ENCODE results near the gene PRKG2. TPM values are rescaled to one million over a fixed set of nuclear protein-coding genes. Genes with fewer than 3 reads are reported as not detected.

Gene PRKG2
- total RNA-seq, 2 experiments from 2014 or later: 0.27 to 0.39 TPM

GRCh38 chr4:81130569-81130968, 84.5 kb downstream of the PRKG2 start:
- CTCF ChIA-PET: no interaction called here
- POLR2A ChIA-PET: no interaction called here
- no peak for TF ChIP-seq CTCF (IDR thresholded peaks at IDR 0.05)
- Histone ChIP-seq H3K27ac (ENCODE audit: low read depth in 1 of 2, low read length in 2 of 2) (no peak overlapping the region), H3K36me3 (ENCODE audit: insufficient read depth, low read length) (no peaks in the 10 kb centered on the region), H3K9me3 (ENCODE audit: control insufficient read depth in 1 of 2, insufficient read depth in 1 of 2, low read length in 2 of 2) (peaks cover 0 to 7% of the 10 kb centered on the region in 2 experiments), H3K4me1 (ENCODE audit: insufficient read depth, low read length) (no peaks in the 10 kb centered on the region), H3K27me3 (ENCODE audit: control insufficient read depth in 1 of 2, insufficient read depth in 2 of 2, low read length in 2 of 2) (no peaks in the 10 kb centered on the region), H3K4me3 (ENCODE audit: low read length) (no peak overlapping the region)
- intact Hi-C loops (cut with DNase I, micrococcal nuclease): no loop called here
- DNase-seq: no peak
- Mint-ChIP-seq H3K36me3 (ENCODE audit: low read depth) (no peaks in the 10 kb centered on the region), H3K27ac (no peak overlapping the region), H3K4me1 (ENCODE audit: low read depth) (no peaks in the 10 kb centered on the region), H3K27me3 (peaks cover 10% of the 10 kb centered on the region), H3K9me3 (peaks cover 2% of the 10 kb centered on the region), H3K4me3 (no peak overlapping the region)
- no peak for ATAC-seq (ENCODE audit: poor library complexity)

GRCh38 chr4:81120055-81120454, 95.0 kb downstream of the PRKG2 start:
- Mint-ChIP-seq H3K9me3 (no peaks in the 10 kb centered on the region), H3K27me3 (no peaks in the 10 kb centered on the region), H3K36me3 (ENCODE audit: low read depth) (no peaks in the 10 kb centered on the region), H3K4me1 (ENCODE audit: low read depth) (no peaks in the 10 kb centered on the region), H3K27ac (no peak overlapping the region), H3K4me3 (no peak overlapping the region)
- Histone ChIP-seq H3K27ac (ENCODE audit: low read depth in 1 of 2, low read length in 2 of 2) (no peak overlapping the region), H3K4me3 (ENCODE audit: low read length) (no peak overlapping the region), H3K9me3 (ENCODE audit: control insufficient read depth in 1 of 2, insufficient read depth in 1 of 2, low read length in 2 of 2) (no peaks in the 10 kb centered on the region), H3K4me1 (ENCODE audit: insufficient read depth, low read length) (no peaks in the 10 kb centered on the region), H3K36me3 (ENCODE audit: insufficient read depth, low read length) (no peaks in the 10 kb centered on the region), H3K27me3 (ENCODE audit: control insufficient read depth in 1 of 2, insufficient read depth in 2 of 2, low read length in 2 of 2) (no peaks in the 10 kb centered on the region)
- DNase-seq (no peak), ATAC-seq (ENCODE audit: poor library complexity) (no peak)
- CTCF ChIA-PET: no interaction called here
- TF ChIP-seq CTCF (IDR thresholded peaks at IDR 0.05): no peak
- POLR2A ChIA-PET: no interaction called here
- intact Hi-C loops (cut with DNase I, micrococcal nuclease): no loop called here

- Mint-ChIP-seq H3K27ac (no peak overlapping the region), H3K4me3 (no peak overlapping the region), H3K27me3 (no peaks in the 10 kb centered on the region), H3K9me3 (no peaks in the 10 kb centered on the region), H3K36me3 (ENCODE audit: low read depth) (no peaks in the 10 kb centered on the region), H3K4me1 (ENCODE audit: low read depth) (no peaks in the 10 kb centered on the region)
- no peak for TF ChIP-seq CTCF (IDR thresholded peaks at IDR 0.05)
- Histone ChIP-seq H3K4me3 (ENCODE audit: low read length) (no peak overlapping the region), H3K27ac (ENCODE audit: low read depth in 1 of 2, low read length in 2 of 2) (no peak overlapping the region), H3K9me3 (ENCODE audit: control insufficient read depth in 1 of 2, insufficient read depth in 1 of 2, low read length in 2 of 2) (no peaks in the 10 kb centered on the region), H3K36me3 (ENCODE audit: insufficient read depth, low read length) (no peaks in the 10 kb centered on the region), H3K27me3 (ENCODE audit: control insufficient read depth in 1 of 2, insufficient read depth in 2 of 2, low read length in 2 of 2) (no peaks in the 10 kb centered on the region), H3K4me1 (ENCODE audit: insufficient read depth, low read length) (no peaks in the 10 kb centered on the region)
- no peak for DNase-seq
- no peak for ATAC-seq (ENCODE audit: poor library complexity)
- ChIA-PET CTCF (no interaction called here), POLR2A (no interaction called here)
- intact Hi-C loops (cut with DNase I, micrococcal nuclease): no loop called here
Measured at GRCh38 chr4:81118086-81118485, 96.9 kb downstream of the PRKG2 start.
